Hepatocyte (in vitro differentiated cells): ENCODE results near the gene MPV17.

ENCODE experiments used
- CTCF ChIP-seq: fragments of 200-600 bp; sonication (generic); IDR thresholded peaks from 2 replicates; pipeline ENCODE4 v1.5.1; 2016; ENCODE audit warnings: antibody characterized with exemption, mild to moderate bottlenecking; ENCODE audit not compliant: poor library complexity
- EZH2 ChIP-seq: fragments of 200-600 bp; sonication (generic); IDR thresholded peaks from 2 replicates; pipeline ENCODE4 v1.6.1; 2016; ENCODE audit warnings: antibody characterized with exemption, mild to moderate bottlenecking, borderline replicate concordance
- EZH2phosphoT487 ChIP-seq: fragments of 200-600 bp; sonication (generic); IDR thresholded peaks from one replicate; pipeline ENCODE4 v1.6.1; 2018; ENCODE audit warnings: antibody characterized with exemption, mild to moderate bottlenecking, low read depth, moderate library complexity; ENCODE audit not compliant: unreplicated experiment, severe bottlenecking

- TF ChIP-seq CTCF, result no peak
- TF ChIP-seq EZH2phosphoT487, result no peak
- no peak for TF ChIP-seq EZH2
Measured at GRCh38 chr2:27350106-27350693, 27.3 kb upstream of the MPV17 start.
